ENCODE results near the gene DYNC1H1. TPM values are rescaled to one million over a fixed set of nuclear protein-coding genes. Genes with fewer than 3 reads are reported as not detected.

DYNC1H1 gene
- total RNA-seq, 4 donors from 2014 or later: 556 to 753 (median 634) TPM

GRCh38 chr14:101997429-101998336, 33.3 kb downstream of the DYNC1H1 start:
- H3K4me1 ChIP-seq: no peaks in the 10 kb centered on the region

GRCh38 chr14:102000902-102001301, 36.5 kb downstream of the DYNC1H1 start:
- Histone ChIP-seq H3K36me3 (peaks cover 100% of the 10 kb centered on the region), H3K27ac (no peak overlapping the region), H3K4me1 (no peaks in the 10 kb centered on the region), H3K9me3 (no peaks in the 10 kb centered on the region), H3K4me3 (no peak overlapping the region), H3K27me3 (no peaks in the 10 kb centered on the region)
- peak in 1 of 2 donors; percentile 10 for DNase-seq (ENCODE audit: low spot score in 2 of 2)
- WGBS: 92% methylated on average over 12 of the region's 12 CpGs
- TF ChIP-seq, protein P1, sequence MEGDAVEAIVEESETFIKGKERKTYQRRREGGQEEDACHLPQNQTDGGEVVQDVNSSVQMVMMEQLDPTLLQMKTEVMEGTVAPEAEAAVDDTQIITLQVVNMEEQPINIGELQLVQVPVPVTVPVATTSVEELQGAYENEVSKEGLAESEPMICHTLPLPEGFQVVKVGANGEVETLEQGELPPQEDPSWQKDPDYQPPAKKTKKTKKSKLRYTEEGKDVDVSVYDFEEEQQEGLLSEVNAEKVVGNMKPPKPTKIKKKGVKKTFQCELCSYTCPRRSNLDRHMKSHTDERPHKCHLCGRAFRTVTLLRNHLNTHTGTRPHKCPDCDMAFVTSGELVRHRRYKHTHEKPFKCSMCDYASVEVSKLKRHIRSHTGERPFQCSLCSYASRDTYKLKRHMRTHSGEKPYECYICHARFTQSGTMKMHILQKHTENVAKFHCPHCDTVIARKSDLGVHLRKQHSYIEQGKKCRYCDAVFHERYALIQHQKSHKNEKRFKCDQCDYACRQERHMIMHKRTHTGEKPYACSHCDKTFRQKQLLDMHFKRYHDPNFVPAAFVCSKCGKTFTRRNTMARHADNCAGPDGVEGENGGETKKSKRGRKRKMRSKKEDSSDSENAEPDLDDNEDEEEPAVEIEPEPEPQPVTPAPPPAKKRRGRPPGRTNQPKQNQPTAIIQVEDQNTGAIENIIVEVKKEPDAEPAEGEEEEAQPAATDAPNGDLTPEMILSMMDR (IDR thresholded peaks at IDR 0.05): no peak
- TF ChIP-seq POLR2AphosphoS5 (IDR thresholded peaks at IDR 0.05) (no peak), EP300 (IDR thresholded peaks at IDR 0.05) (no peak), POLR2A (IDR thresholded peaks at IDR 0.05) (no peak)

More at GRCh38 chr14:101997429-101998336, 33.3 kb downstream of the DYNC1H1 start:
- no peaks in the 10 kb centered on the region for H3K9me3 ChIP-seq
- H3K27me3 ChIP-seq: no peaks in the 10 kb centered on the region
- no peak for TF ChIP-seq POLR2AphosphoS5 (IDR thresholded peaks at IDR 0.05)
- TF ChIP-seq, protein P1 (IDR thresholded peaks at IDR 0.05): no peak
- no peak for TF ChIP-seq POLR2A (IDR thresholded peaks at IDR 0.05)
- TF ChIP-seq EP300 (IDR thresholded peaks at IDR 0.05): no peak
- H3K36me3 ChIP-seq: peaks cover 100% of the 10 kb centered on the region
- 92% methylated on average over 18 of the region's 18 CpGs for WGBS
- H3K27ac ChIP-seq: no peak overlapping the region
- no peak overlapping the region for H3K4me3 ChIP-seq
- peak in 1 of 2 donors; percentile 29 for DNase-seq (ENCODE audit: low spot score in 2 of 2)

GRCh38 chr14:102005336-102005735, 41.0 kb downstream of the DYNC1H1 start:
- no peak for TF ChIP-seq POLR2AphosphoS5 (IDR thresholded peaks at IDR 0.05)
- TF ChIP-seq EP300 (IDR thresholded peaks at IDR 0.05): no peak
- no peak for TF ChIP-seq POLR2A (IDR thresholded peaks at IDR 0.05)
- TF ChIP-seq, protein P1 (IDR thresholded peaks at IDR 0.05): no peak
- H3K4me1 ChIP-seq: no peaks in the 10 kb centered on the region
- H3K27me3 ChIP-seq: no peaks in the 10 kb centered on the region
- WGBS: 94% methylated on average over 9 of the region's 9 CpGs
- peaks cover 100% of the 10 kb centered on the region for H3K36me3 ChIP-seq
- H3K4me3 ChIP-seq: no peak overlapping the region
- DNase-seq (ENCODE audit: low spot score in 2 of 2): no peak
- no peaks in the 10 kb centered on the region for H3K9me3 ChIP-seq
- H3K27ac ChIP-seq: no peak overlapping the region

- no peak overlapping the region for H3K4me3 ChIP-seq
- H3K27ac ChIP-seq: no peak overlapping the region
- WGBS: 84% methylated on average over 14 of the region's 14 CpGs
- no peaks in the 10 kb centered on the region for H3K9me3 ChIP-seq
- no peaks in the 10 kb centered on the region for H3K27me3 ChIP-seq
- no peak for TF ChIP-seq POLR2A (IDR thresholded peaks at IDR 0.05)
- TF ChIP-seq, protein P1 (IDR thresholded peaks at IDR 0.05): no peak
- no peak for TF ChIP-seq EP300 (IDR thresholded peaks at IDR 0.05)
- peaks cover 100% of the 10 kb centered on the region for H3K36me3 ChIP-seq
- DNase-seq (ENCODE audit: low spot score in 2 of 2): no peak
- no peaks in the 10 kb centered on the region for H3K4me1 ChIP-seq
These were observed 43.6 kb downstream of the DYNC1H1 start for GRCh38 chr14:102007916-102008418.

DNA sequence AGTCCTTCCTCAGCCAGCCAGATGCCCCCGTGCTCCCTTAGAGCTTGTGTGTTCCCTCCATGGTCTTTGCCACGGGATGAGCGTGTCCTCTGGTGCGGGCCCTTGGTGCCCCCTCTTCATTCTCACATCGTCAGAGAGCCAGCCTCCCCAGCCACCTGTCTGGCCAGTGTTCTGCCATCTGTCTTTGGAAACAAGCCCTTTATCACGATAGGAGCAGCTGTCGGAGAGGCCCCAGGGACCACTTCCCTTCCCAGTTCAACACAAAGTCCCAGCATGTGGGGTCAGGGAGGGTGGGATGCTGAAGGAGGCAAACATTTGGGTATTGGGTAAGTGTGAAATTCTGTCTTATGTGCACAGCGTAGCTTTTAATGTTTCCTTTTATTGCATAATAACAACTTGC, 44.5 kb downstream of the DYNC1H1 start:
- WGBS: 83% methylated on average over 8 of the region's 8 CpGs
- H3K4me3 ChIP-seq: no peak overlapping the region
- no peak for TF ChIP-seq POLR2A (IDR thresholded peaks at IDR 0.05)
- TF ChIP-seq, protein P1 (IDR thresholded peaks at IDR 0.05): no peak
- TF ChIP-seq POLR2AphosphoS5 (IDR thresholded peaks at IDR 0.05): no peak
- TF ChIP-seq EP300 (IDR thresholded peaks at IDR 0.05): no peak

More for the DNA sequence above, 44.5 kb downstream of the DYNC1H1 start:
- Histone ChIP-seq H3K27ac (no peak overlapping the region), H3K27me3 (no peaks in the 10 kb centered on the region), H3K4me1 (no peaks in the 10 kb centered on the region), H3K36me3 (peaks cover 100% of the 10 kb centered on the region), H3K9me3 (no peaks in the 10 kb centered on the region)
- DNase-seq (ENCODE audit: low spot score in 2 of 2): no peak
